H9 (cell line): Measurements from ENCODE around the gene SERPINE2. TPM values are rescaled to one million over a fixed set of nuclear protein-coding genes. Genes with fewer than 3 reads are reported as not detected.
A peak's percentile ranks its signal among the peaks of the same experiment; 100 is the strongest.

ENCODE experiments used
- DNase-seq: peaks from one replicate; pipeline ENCODE4 v3.0.0-alpha.2; 2017
- H2AFZ ChIP-seq: one replicate; pipeline ENCODE4 v1.6.1; 2013; ENCODE audit warnings: mild to moderate bottlenecking, low read length, control low read depth, moderate library complexity
- H2AK5ac ChIP-seq: 2 replicates; pipeline ENCODE4 v1.6.1; 2013; ENCODE audit warnings: low read length, control low read depth, mixed read lengths; ENCODE audit not compliant: insufficient read length
- H2BK120ac ChIP-seq: one replicate; pipeline ENCODE4 v1.6.1; 2013; ENCODE audit warnings: low read depth, mild to moderate bottlenecking, low read length, control low read depth, inconsistent platforms; ENCODE audit not compliant: poor library complexity, severe bottlenecking
- H2BK12ac ChIP-seq: 2 replicates; pipeline ENCODE4 v1.6.1; 2013; ENCODE audit warnings: low read length, control low read depth, mixed read lengths, low read depth; ENCODE audit not compliant: insufficient read length
- H2BK15ac ChIP-seq: 2 replicates; pipeline ENCODE4 v1.6.1; 2013; ENCODE audit warnings: low read depth, low read length, control low read depth
- H2BK20ac ChIP-seq: one replicate; pipeline ENCODE4 v1.6.1; 2013; ENCODE audit warnings: low read depth, mild to moderate bottlenecking, low read length, control low read depth, inconsistent platforms; ENCODE audit not compliant: poor library complexity, severe bottlenecking
- H2BK5ac ChIP-seq: 2 replicates; pipeline ENCODE4 v1.6.1; 2013; ENCODE audit warnings: low read length, control low read depth, mixed read lengths; ENCODE audit not compliant: insufficient read length
- H3K14ac ChIP-seq: 2 replicates; pipeline ENCODE4 v1.6.1; 2013; ENCODE audit warnings: low read length, control low read depth; ENCODE audit not compliant: insufficient read depth
- H3K18ac ChIP-seq: 2 replicates; pipeline ENCODE4 v1.6.1; 2013; ENCODE audit warnings: low read depth, mild to moderate bottlenecking, mixed read lengths, low read length, control low read depth; ENCODE audit not compliant: insufficient read length
- H3K23ac ChIP-seq: 2 replicates; pipeline ENCODE4 v1.6.1; 2013; ENCODE audit warnings: low read length, control low read depth, mixed read lengths, low read depth; ENCODE audit not compliant: insufficient read length
- H3K23me2 ChIP-seq: 2 replicates; pipeline ENCODE4 v1.6.1; 2013; ENCODE audit warnings: low read depth, mild to moderate bottlenecking, mixed read lengths, low read length, control low read depth; ENCODE audit not compliant: insufficient read length, poor library complexity, severe bottlenecking
- H3K27ac ChIP-seq: 2 replicates; pipeline ENCODE4 v1.5.1; 2013; ENCODE audit warnings: low read length, control low read depth, mixed read lengths, low read depth; ENCODE audit not compliant: insufficient read length
- H3K27me3 ChIP-seq: 2 replicates; pipeline ENCODE4 v1.6.1; 2013; ENCODE audit warnings: low read length, control low read depth, inconsistent platforms; ENCODE audit not compliant: insufficient read depth
- H3K4ac ChIP-seq: 2 replicates; pipeline ENCODE4 v1.6.1; 2013; ENCODE audit warnings: low read depth, mild to moderate bottlenecking, control low read depth, inconsistent platforms, low read length, moderate library complexity
- H3K4me1 ChIP-seq: 2 replicates; pipeline ENCODE4 v1.6.1; 2013; ENCODE audit warnings: low read length, control low read depth, inconsistent platforms; ENCODE audit not compliant: insufficient read depth
- H3K4me2 ChIP-seq: 2 replicates; pipeline ENCODE4 v1.6.1; 2013; ENCODE audit warnings: low read length, control low read depth, mixed read lengths; ENCODE audit not compliant: insufficient read length, insufficient read depth
- H3K56ac ChIP-seq: 2 replicates; pipeline ENCODE4 v1.6.1; 2013; ENCODE audit warnings: low read depth, mild to moderate bottlenecking, mixed read lengths, low read length, control low read depth; ENCODE audit not compliant: insufficient read length
- H3K79me1 ChIP-seq: 2 replicates; pipeline ENCODE4 v1.6.1; 2013; ENCODE audit warnings: low read depth, mild to moderate bottlenecking, moderate library complexity, low read length, control low read depth, inconsistent platforms; ENCODE audit not compliant: insufficient read depth, poor library complexity, severe bottlenecking
- H3K79me2 ChIP-seq: 2 replicates; pipeline ENCODE4 v1.6.1; 2013; ENCODE audit warnings: low read length, control low read depth, inconsistent platforms; ENCODE audit not compliant: insufficient read depth
- H3K9ac ChIP-seq: 2 replicates; pipeline ENCODE4 v1.6.1; 2013; ENCODE audit warnings: low read length, control low read depth, mixed read lengths; ENCODE audit not compliant: insufficient read length; ENCODE audit errors: extremely low read depth
- H3K9me3 ChIP-seq: one replicate; pipeline ENCODE4 v1.6.1; 2013; ENCODE audit warnings: low read depth, low read length, inconsistent platforms; ENCODE audit not compliant: control insufficient read depth
- H3T11ph ChIP-seq: one replicate; pipeline ENCODE4 v1.6.1; 2013; ENCODE audit warnings: mild to moderate bottlenecking, low read length, control low read depth, inconsistent platforms
- H4K20me1 ChIP-seq: one replicate; pipeline ENCODE4 v1.6.1; 2013; ENCODE audit not compliant: control insufficient read depth, insufficient read length, insufficient read depth
- H4K5ac ChIP-seq: 2 replicates; pipeline ENCODE4 v1.6.1; 2013; ENCODE audit warnings: low read depth, mild to moderate bottlenecking, mixed read lengths, low read length, control low read depth; ENCODE audit not compliant: insufficient read length
- H4K8ac ChIP-seq: replicated peaks from 2 replicates; pipeline ENCODE4 v1.6.1; 2013; ENCODE audit warnings: low read length, control low read depth, mixed read lengths, low read depth; ENCODE audit not compliant: insufficient read length
- H4K91ac ChIP-seq: 2 replicates; pipeline ENCODE4 v1.6.1; 2013; ENCODE audit warnings: low read depth, mild to moderate bottlenecking, moderate library complexity, mixed read lengths, low read length, control low read depth; ENCODE audit not compliant: insufficient read length
- H3K27ac Mint-ChIP-seq, 3 experiments: 2 replicates in 2 of 3; 3 replicates in 1 of 3; pipeline ENCODE4 v1.8.0; 2020 to 2021; ENCODE audit warnings: mixed read lengths in 3 of 3, mild to moderate bottlenecking in 1 of 3, moderate library complexity in 1 of 3
- H3K27me3 Mint-ChIP-seq: 2 replicates; pipeline ENCODE4 v1.8.0; 2021; ENCODE audit warnings: low read depth, mild to moderate bottlenecking, moderate library complexity, mixed read lengths
- H3K36me3 Mint-ChIP-seq, 3 experiments: 2 replicates in 2 of 3; 3 replicates in 1 of 3; pipeline ENCODE4 v1.8.0; 2020 to 2021; ENCODE audit warnings: low read depth in 3 of 3, mixed read lengths in 3 of 3; ENCODE audit not compliant: insufficient read depth in 1 of 3
- H3K4me1 Mint-ChIP-seq, 2 experiments: 2 replicates each; pipeline ENCODE4 v1.8.0; 2020; ENCODE audit warnings: mixed read lengths in 2 of 2
- H3K4me3 Mint-ChIP-seq, 2 experiments: 2 replicates in 1 of 2; 3 replicates in 1 of 2; pipeline ENCODE4 v1.8.0; 2020 to 2021; ENCODE audit warnings: mild to moderate bottlenecking in 2 of 2, mixed read lengths in 2 of 2, moderate library complexity in 1 of 2
- H3K9me3 Mint-ChIP-seq, 2 experiments: 2 replicates in 1 of 2; 3 replicates in 1 of 2; pipeline ENCODE4 v1.8.0; 2020; ENCODE audit warnings: mild to moderate bottlenecking in 2 of 2, mixed read lengths in 2 of 2, moderate library complexity in 1 of 2
- CTCF ChIP-seq: fragments of 200-600 bp; sonication (generic); conservative IDR thresholded peaks from 3 replicates; pipeline ENCODE4 v1.8.0; 2021; ENCODE audit warnings: antibody characterized with exemption, mild to moderate bottlenecking
- WGBS: extraction: QIAGEN DNeasy Blood & Tissue Kit; methylation state at CpG from one replicate; pipeline ENCODE4 v1.1.7; 2013; ENCODE audit warnings: missing lambda C conversion rate, low lambda C conversion rate, mixed read lengths; ENCODE audit not compliant: insufficient read length; ENCODE audit errors: extremely low coverage; 5-methylcytosine and 5-hydroxymethylcytosine counted together
- total RNA-seq: library from RNA; stranded (reverse); gene quantifications from 2 replicates; pipeline ENCODE4 v1.2.1, GENCODE V29; 2021

The SERPINE2 gene
- total RNA-seq, 1 experiment from 2014 or later = 40.0 TPM

DNA sequence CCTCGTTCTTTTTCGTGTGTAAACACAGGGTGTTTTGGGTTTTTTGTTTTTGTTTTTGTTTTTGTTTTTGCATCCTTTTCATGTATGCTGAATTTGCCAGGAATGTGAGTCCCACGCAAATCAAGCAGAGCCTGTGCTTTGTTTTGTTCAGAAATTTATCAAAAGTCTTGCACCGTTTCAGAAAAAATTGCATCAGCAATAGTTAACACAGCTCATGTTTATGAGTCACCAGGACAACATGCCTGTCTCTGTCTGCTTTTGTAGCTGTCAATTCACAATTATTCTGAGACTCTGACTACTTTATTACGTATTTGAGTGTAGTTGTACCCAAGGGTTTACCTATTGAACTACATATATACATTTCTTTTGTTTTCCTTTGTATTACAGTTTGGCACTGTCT is 43.5 kb downstream of the SERPINE2 start:
- no peak for TF ChIP-seq CTCF
- Histone ChIP-seq H2AFZ (no peak overlapping the region), H4K5ac (no peak overlapping the region), H2BK20ac (no peak overlapping the region), H2BK15ac (no peak overlapping the region), H3K9me3 (no peaks in the 10 kb centered on the region), H4K91ac (no peak overlapping the region), H2AK5ac (no peak overlapping the region), H3K4me1 (no peaks in the 10 kb centered on the region), H3T11ph (no peak overlapping the region), H3K4ac (no peak overlapping the region), H4K20me1 (no peaks in the 10 kb centered on the region), H3K27me3 (no peaks in the 10 kb centered on the region), H3K56ac (no peak overlapping the region), H3K14ac (no peak overlapping the region), H3K18ac (no peak overlapping the region), H3K4me2 (no peak overlapping the region), H4K8ac (no peak overlapping the region), H2BK12ac (no peak overlapping the region), H3K79me2 (no peaks in the 10 kb centered on the region), H3K23me2 (no peaks in the 10 kb centered on the region), H3K27ac (no peak overlapping the region), H2BK120ac (no peak overlapping the region), H3K23ac (no peak overlapping the region), H2BK5ac (no peak overlapping the region), H3K79me1 (no peaks in the 10 kb centered on the region), H3K9ac (no peak overlapping the region)
- Mint-ChIP-seq H3K4me3 (no peak overlapping the region), H3K36me3 (peaks cover 4 to 15% (median 9%) of the 10 kb centered on the region in 3 experiments; a peak in 5 of 7 replicates), H3K9me3 (no peaks in the 10 kb centered on the region; a peak in 2 of 5 replicates), H3K27me3 (no peaks in the 10 kb centered on the region), H3K4me1 (peaks cover 0 to 3% of the 10 kb centered on the region in 2 experiments; a peak in 1 of 4 replicates), H3K27ac (peak overlapping the region in 1 of 3 experiments; percentile 49; a peak in 1 of 7 replicates)
- DNase-seq = no peak
- no CpG with 5 or more reads among the region's 5 CpGs for WGBS
